WTC11 (cell line): ENCODE results near the gene FMR1. TPM values are rescaled to one million over a fixed set of nuclear protein-coding genes. Genes with fewer than 3 reads are reported as not detected.

Source experiments
- ATAC-seq: fragments of 200-7000 bp; cut with Tn5 transposase; 2 replicates; pipeline ENCODE4 v1.10.0; 2021; ENCODE audit warnings: mild to moderate bottlenecking, moderate library complexity
- CTCF ChIA-PET: fragments of 300-600 bp; sonication (Branson Sonifier 250); formaldehyde crosslinking; loops from one replicate; lab custom pipeline; 2021; ENCODE audit warnings: antibody characterized with exemption; lab: Charles Lee
- POLR2A ChIA-PET: fragments of 350-600 bp; sonication (Branson Sonifier 250); formaldehyde crosslinking; loops from one replicate; lab custom pipeline; 2021; ENCODE audit warnings: antibody characterized with exemption; lab: Charles Lee
- DNase-seq: peaks from one replicate; pipeline ENCODE4 v3.0.0; 2021; ENCODE audit warnings: low spot score
- H3K27ac Mint-ChIP-seq: 2 replicates; pipeline ENCODE4 v1.8.0; 2021; ENCODE audit warnings: mixed read lengths
- H3K27me3 Mint-ChIP-seq: 2 replicates; pipeline ENCODE4 v1.8.0; 2021; ENCODE audit warnings: low read depth, mild to moderate bottlenecking, moderate library complexity, mixed read lengths
- H3K36me3 Mint-ChIP-seq: 2 replicates; pipeline ENCODE4 v1.8.0; 2021; ENCODE audit warnings: mixed read lengths
- H3K4me1 Mint-ChIP-seq: 2 replicates; pipeline ENCODE4 v1.8.0; 2022; ENCODE audit warnings: mixed read lengths
- H3K4me3 Mint-ChIP-seq: 2 replicates; pipeline ENCODE4 v1.8.0; 2021; ENCODE audit warnings: mild to moderate bottlenecking, moderate library complexity, mixed read lengths
- H3K9me3 Mint-ChIP-seq: 2 replicates; pipeline ENCODE4 v1.8.0; 2021; ENCODE audit warnings: mixed read lengths
- CBFB ChIP-seq: sonication (generic); formaldehyde crosslinking; IDR thresholded peaks from 2 replicates; pipeline ENCODE4 v1.8.1; 2022; ENCODE audit warnings: mild to moderate bottlenecking, low read depth, missing genetic modification reagents
- CTCF ChIP-seq: fragments of 200-600 bp; IDR thresholded peaks from 2 replicates; pipeline ENCODE4 v1.8.0; 2022; ENCODE audit warnings: antibody characterized with exemption
- E2F4 ChIP-seq: sonication (generic); formaldehyde crosslinking; IDR thresholded peaks from 2 replicates; pipeline ENCODE4 v1.8.1; 2022; ENCODE audit warnings: low read depth, mild to moderate bottlenecking, moderate library complexity, missing genetic modification reagents, borderline replicate concordance
- ETV6 ChIP-seq: sonication (generic); formaldehyde crosslinking; IDR thresholded peaks from 2 replicates; pipeline ENCODE4 v1.8.1; 2022; ENCODE audit warnings: mild to moderate bottlenecking, missing genetic modification reagents
- KAT7 ChIP-seq: sonication (generic); formaldehyde crosslinking; IDR thresholded peaks from 2 replicates; pipeline ENCODE4 v1.8.1; 2023; ENCODE audit warnings: missing genetic modification reagents, mild to moderate bottlenecking, borderline replicate concordance
- MAX ChIP-seq: sonication (generic); formaldehyde crosslinking; IDR thresholded peaks from 2 replicates; pipeline ENCODE4 v1.8.0; 2022; ENCODE audit warnings: mild to moderate bottlenecking, missing genetic modification reagents
- NR2C2 ChIP-seq: sonication (generic); formaldehyde crosslinking; IDR thresholded peaks from 2 replicates; pipeline ENCODE4 v1.8.0; 2022; ENCODE audit warnings: mild to moderate bottlenecking, missing genetic modification reagents
- PRDM15 ChIP-seq: sonication (generic); formaldehyde crosslinking; IDR thresholded peaks from 2 replicates; pipeline ENCODE4 v1.8.0; 2022; ENCODE audit warnings: missing genetic modification reagents
- PRRX2 ChIP-seq: fragments of 250-450 bp; sonication (Bioruptor Pico); IDR thresholded peaks from 2 replicates; pipeline ENCODE4 v1.8.0; 2021; ENCODE audit warnings: mild to moderate bottlenecking
- TCF7 ChIP-seq: sonication (generic); formaldehyde crosslinking; IDR thresholded peaks from 2 replicates; pipeline ENCODE4 v1.8.0; 2022; ENCODE audit warnings: mild to moderate bottlenecking, low read depth, missing genetic modification reagents, moderate library complexity
- TEAD4 ChIP-seq: sonication (generic); formaldehyde crosslinking; IDR thresholded peaks from 2 replicates; pipeline ENCODE4 v1.8.0; 2022; ENCODE audit warnings: mild to moderate bottlenecking, missing genetic modification reagents
- USF2 ChIP-seq: sonication (generic); formaldehyde crosslinking; IDR thresholded peaks from 2 replicates; pipeline ENCODE4 v1.8.1; 2023; ENCODE audit warnings: mild to moderate bottlenecking, missing genetic modification reagents, moderate library complexity
- ZNF263 ChIP-seq: sonication (generic); formaldehyde crosslinking; IDR thresholded peaks from 2 replicates; pipeline ENCODE4 v1.8.1; 2022; ENCODE audit warnings: low read depth, mild to moderate bottlenecking, moderate library complexity, missing genetic modification reagents
- ZNF281 ChIP-seq: sonication (generic); formaldehyde crosslinking; IDR thresholded peaks from 2 replicates; pipeline ENCODE4 v1.8.0; 2023; ENCODE audit warnings: mild to moderate bottlenecking, missing genetic modification reagents
- ZNF396 ChIP-seq: fragments of 250-450 bp; sonication (Bioruptor Pico); IDR thresholded peaks from 2 replicates; pipeline ENCODE4 v1.8.0; 2021; ENCODE audit warnings: mild to moderate bottlenecking, moderate library complexity, borderline replicate concordance
- ZNF425 ChIP-seq: fragments of 250-450 bp; sonication (Bioruptor Pico); conservative IDR thresholded peaks from 2 replicates; pipeline ENCODE4 v1.9.0; 2021; ENCODE audit warnings: mild to moderate bottlenecking
- ZSCAN18 ChIP-seq: fragments of 250-450 bp; sonication (Bioruptor Pico); IDR thresholded peaks from 2 replicates; pipeline ENCODE4 v2.1.2; 2022; ENCODE audit warnings: mild to moderate bottlenecking, moderate library complexity
- total RNA-seq: library from RNA; stranded (reverse); gene quantifications from 3 replicates; pipeline ENCODE4 v1.2.3, GENCODE V29; 2021

Gene FMR1
- total RNA-seq, 1 experiment from 2014 or later: 32.7 TPM

GRCh38 chrX:147894366-147894963 lies 17.3 kb upstream of the FMR1 start (continued):
- TF ChIP-seq CTCF: no peak

GRCh38 chrX:147897117-147897516 lies 14.6 kb upstream of the FMR1 start:
- DNase-seq (no peak), ATAC-seq (no peak)
- H3K4me3 Mint-ChIP-seq: no peak overlapping the region
- no peaks in the 10 kb centered on the region for H3K27me3 Mint-ChIP-seq
- TF ChIP-seq MAX (CRISPR knock-in tag): no peak
- TF ChIP-seq ZNF425 (CRISPR knock-in tag): no peak
- no peak for TF ChIP-seq TEAD4 (CRISPR knock-in tag)
- no peak for TF ChIP-seq ZNF263
- TF ChIP-seq KAT7: no peak
- no peak for TF ChIP-seq USF2 (CRISPR knock-in tag)
- no peak for TF ChIP-seq PRDM15 (CRISPR knock-in tag)
- no peak for TF ChIP-seq PRRX2 (CRISPR knock-in tag)
- TF ChIP-seq CBFB (CRISPR knock-in tag): no peak
- TF ChIP-seq NR2C2 (CRISPR knock-in tag): no peak
- no peak for TF ChIP-seq ETV6
- peaks cover 7% of the 10 kb centered on the region for H3K36me3 Mint-ChIP-seq
- CTCF ChIA-PET: no interaction called here
- H3K27ac Mint-ChIP-seq: no peak overlapping the region
- no peaks in the 10 kb centered on the region for H3K4me1 Mint-ChIP-seq
- POLR2A ChIA-PET: no interaction called here
- H3K9me3 Mint-ChIP-seq: peaks cover 40% of the 10 kb centered on the region

GRCh38 chrX:147898951-147899350 lies 12.8 kb upstream of the FMR1 start:
- H3K36me3 Mint-ChIP-seq: peaks cover 2% of the 10 kb centered on the region; the same call in 1 of the 2 replicates
- ATAC-seq (no peak), DNase-seq (no peak)
- H3K4me1 Mint-ChIP-seq: no peaks in the 10 kb centered on the region
- H3K4me3 Mint-ChIP-seq: no peak overlapping the region
- POLR2A ChIA-PET: no interaction called here
- CTCF ChIA-PET: no interaction called here
- no peak overlapping the region for H3K27ac Mint-ChIP-seq
- H3K9me3 Mint-ChIP-seq: peaks cover 32% of the 10 kb centered on the region
- H3K27me3 Mint-ChIP-seq: no peaks in the 10 kb centered on the region
- TF ChIP-seq E2F4: no peak
- TF ChIP-seq ZSCAN18 (CRISPR knock-in tag): no peak
- TF ChIP-seq ZNF396 (CRISPR knock-in tag): no peak
- no peak for TF ChIP-seq TCF7 (CRISPR knock-in tag)
- TF ChIP-seq ZNF281 (CRISPR knock-in tag): no peak
- TF ChIP-seq KAT7: no peak
